GM21723 (cell line): ENCODE results near the gene SKAP1.
"Not testable (repeated sequence)": the region's sequence is repeated elsewhere in the genome, so short reads cannot be mapped to it uniquely, and the experiment has no call there.

Experiments used
- ATAC-seq: cut with Tn5 transposase; IDR thresholded peaks from one replicate; pipeline ENCODE4 v1.9.1; 2021; ENCODE audit warnings: mild to moderate bottlenecking, moderate library complexity; ENCODE audit not compliant: unreplicated experiment

The SKAP1 gene

GRCh38 chr17:48294020-48294805 is 135.8 kb downstream of the SKAP1 start:
- no peak for ATAC-seq

- ATAC-seq: no peak
Observed at GRCh38 chr17:48293319-48294019, 136.5 kb downstream of the SKAP1 start.

- ATAC-seq: no peak
Observed at GRCh38 chr17:48290378-48290777, 139.6 kb downstream of the SKAP1 start.

- not testable (repeated sequence) for ATAC-seq
Observed at GRCh38 chr17:48286917-48287316, 143.1 kb downstream of the SKAP1 start.

GRCh38 chr17:48285614-48286013 is 144.4 kb downstream of the SKAP1 start:
- no peak for ATAC-seq

- ATAC-seq: no peak
Observed at GRCh38 chr17:48283907-48284306, 146.1 kb downstream of the SKAP1 start.

- ATAC-seq: no peak
Observed at GRCh38 chr17:48283411-48283810, 146.6 kb downstream of the SKAP1 start.

GRCh38 chr17:48282303-48282702 is 147.7 kb downstream of the SKAP1 start:
- ATAC-seq: no peak

- ATAC-seq: no peak
Observed at GRCh38 chr17:48278760-48279491, 151.1 kb downstream of the SKAP1 start.

- ATAC-seq: no peak
Observed at GRCh38 chr17:48276776-48277175, 153.2 kb downstream of the SKAP1 start.

GRCh38 chr17:48270899-48271298 is 159.1 kb downstream of the SKAP1 start:
- ATAC-seq: no peak

- ATAC-seq: no peak
Observed at GRCh38 chr17:48269209-48269608, 160.8 kb downstream of the SKAP1 start.

GRCh38 chr17:48263731-48264035 is 166.3 kb downstream of the SKAP1 start:
- ATAC-seq: no peak

- ATAC-seq: no peak
Observed at GRCh38 chr17:48262982-48263730, 166.9 kb downstream of the SKAP1 start.

- ATAC-seq: no peak
Observed at GRCh38 chr17:48261297-48261880, 168.6 kb downstream of the SKAP1 start.

GRCh38 chr17:48259694-48260291 is 170.2 kb downstream of the SKAP1 start:
- no peak for ATAC-seq

GRCh38 chr17:48258331-48258730 is 171.7 kb downstream of the SKAP1 start:
- ATAC-seq: no peak

GRCh38 chr17:48255759-48256158 is 174.3 kb downstream of the SKAP1 start:
- ATAC-seq: no peak

GRCh38 chr17:48254896-48255295 is 175.1 kb downstream of the SKAP1 start:
- ATAC-seq: no peak

GRCh38 chr17:48253975-48254374 is 176.0 kb downstream of the SKAP1 start:
- ATAC-seq: no peak
